ENCODE results near the gene NTM.

DNA sequence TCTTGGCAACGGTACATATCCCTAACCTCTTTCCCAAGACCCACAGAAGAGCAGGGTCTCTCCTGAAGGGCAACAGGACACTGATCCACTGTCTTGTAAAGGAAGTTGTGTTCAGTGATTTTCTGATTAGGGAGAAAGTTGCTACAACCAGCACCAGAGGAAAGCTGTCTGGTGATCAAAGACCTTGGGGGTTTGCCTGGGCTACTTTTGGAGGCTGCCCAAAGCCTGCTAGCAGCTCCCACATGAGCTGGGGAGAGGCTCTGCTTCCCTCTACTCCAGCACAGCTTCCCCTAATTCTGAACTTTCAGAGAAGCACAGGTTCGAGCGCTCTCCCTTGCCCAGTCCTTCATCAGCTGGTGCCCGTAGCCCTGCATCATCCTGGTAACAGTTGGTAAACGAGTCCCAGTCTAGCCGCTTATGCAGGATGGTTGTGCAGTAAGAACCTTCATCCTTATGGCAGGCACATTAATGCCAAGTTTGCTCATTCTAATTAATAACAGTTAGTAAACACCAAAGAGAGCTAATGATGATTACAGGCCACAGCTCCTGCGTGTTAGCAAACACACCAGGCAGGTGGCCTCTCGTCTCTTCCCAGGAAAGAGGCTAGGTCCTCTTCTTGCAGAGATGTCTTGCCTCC is 173.1 kb downstream of the NTM start:
- TF ChIP-seq, protein P1, sequence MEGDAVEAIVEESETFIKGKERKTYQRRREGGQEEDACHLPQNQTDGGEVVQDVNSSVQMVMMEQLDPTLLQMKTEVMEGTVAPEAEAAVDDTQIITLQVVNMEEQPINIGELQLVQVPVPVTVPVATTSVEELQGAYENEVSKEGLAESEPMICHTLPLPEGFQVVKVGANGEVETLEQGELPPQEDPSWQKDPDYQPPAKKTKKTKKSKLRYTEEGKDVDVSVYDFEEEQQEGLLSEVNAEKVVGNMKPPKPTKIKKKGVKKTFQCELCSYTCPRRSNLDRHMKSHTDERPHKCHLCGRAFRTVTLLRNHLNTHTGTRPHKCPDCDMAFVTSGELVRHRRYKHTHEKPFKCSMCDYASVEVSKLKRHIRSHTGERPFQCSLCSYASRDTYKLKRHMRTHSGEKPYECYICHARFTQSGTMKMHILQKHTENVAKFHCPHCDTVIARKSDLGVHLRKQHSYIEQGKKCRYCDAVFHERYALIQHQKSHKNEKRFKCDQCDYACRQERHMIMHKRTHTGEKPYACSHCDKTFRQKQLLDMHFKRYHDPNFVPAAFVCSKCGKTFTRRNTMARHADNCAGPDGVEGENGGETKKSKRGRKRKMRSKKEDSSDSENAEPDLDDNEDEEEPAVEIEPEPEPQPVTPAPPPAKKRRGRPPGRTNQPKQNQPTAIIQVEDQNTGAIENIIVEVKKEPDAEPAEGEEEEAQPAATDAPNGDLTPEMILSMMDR (IDR thresholded peaks at IDR 0.05), result no peak
- TF ChIP-seq POLR2A (IDR thresholded peaks at IDR 0.05) (no peak), EP300 (IDR thresholded peaks at IDR 0.05) (no peak)
